Heart right ventricle (tissue), 16 donors: ENCODE measurements around the gene NBPF20. TPM values are rescaled to one million over a fixed set of nuclear protein-coding genes. Genes with fewer than 3 reads are reported as not detected.
"Not testable (repeated sequence)": the region's sequence is repeated elsewhere in the genome, so short reads cannot be mapped to it uniquely, and the experiment has no call there.

Experiments used
- ATAC-seq, 8 donors: fragments of 200-7000 bp; cut with Tn5 transposase; one replicate each; pipeline ENCODE4 v1.9.1; 2020; ENCODE audit warnings: mild to moderate bottlenecking in 8 of 8, moderate library complexity in 8 of 8, moderate number of reproducible peaks in 1 of 8
- DNase-seq, 2 donors: peaks; one replicate each; pipeline ENCODE4 v3.0.0-alpha.2; 2020
- H3K27ac ChIP-seq, 10 donors: fragments of 200-600 bp; sonication (generic) in 2 of 10; one replicate each; pipeline versions ENCODE4 v1.5.0 to v1.8.0; 2020 to 2022; ENCODE audit warnings: mild to moderate bottlenecking in 3 of 10
- H3K27me3 ChIP-seq, 7 donors: fragments of 200-600 bp; one replicate each; pipeline ENCODE4 v1.8.0; 2021 to 2022; ENCODE audit warnings: mild to moderate bottlenecking in 2 of 7
- H3K36me3 ChIP-seq, 9 donors: fragments of 200-600 bp; sonication (generic) in 1 of 9; one replicate each; pipeline versions ENCODE4 v1.5.0 to v1.8.0; 2020 to 2022; ENCODE audit warnings: mild to moderate bottlenecking in 2 of 9
- H3K4me1 ChIP-seq, 9 donors: fragments of 200-600 bp; sonication (generic) in 1 of 9; one replicate each; pipeline versions ENCODE4 v1.5.0 to v1.8.0; 2020 to 2022; ENCODE audit warnings: mild to moderate bottlenecking in 4 of 9
- H3K4me3 ChIP-seq, 10 donors: fragments of 200-600 bp; sonication (generic) in 2 of 10; one replicate each; pipeline versions ENCODE4 v1.5.0 to v1.8.0; 2020 to 2022; ENCODE audit warnings: mild to moderate bottlenecking in 7 of 10, moderate library complexity in 2 of 10
- H3K9me3 ChIP-seq, 11 donors: fragments of 200-600 bp in 10 of 11; sonication (generic) in 2 of 11; one replicate each; pipeline versions ENCODE4 v1.5.0 to v1.8.0; 2013 to 2022; ENCODE audit warnings: mild to moderate bottlenecking in 2 of 11, control low read depth in 1 of 11, moderate library complexity in 1 of 11
- WGBS, 2 donors: extraction: QIAGEN DNeasy Blood & Tissue Kit; methylation state at CpG; one replicate each; pipeline ENCODE4 v1.1.7; 2013; ENCODE audit warnings: inconsistent platforms in 1 of 2; 5-methylcytosine and 5-hydroxymethylcytosine counted together
- intact Hi-C, 10 donors: fragments of 100-400 bp; cut with DNase I; formaldehyde crosslinking; loops; one replicate each; pipeline versions ENCODE4 v1.11.1 to v1.14.2; 2022
- polyA plus RNA-seq, 2 donors: library from polyadenylated mRNA; stranded (reverse); fragments of 200-250 nt; gene quantifications; one replicate each; pipeline ENCODE4 v1.2.3, GENCODE V29; 2013
- total RNA-seq, 10 donors: library from RNA; stranded (reverse); fragmentation: NEBNext Ultra II Directional in 3 of 10; extraction: Animal tissue kit (Norgen Biotek cat#: 25700) in 3 of 10; gene quantifications; one replicate each; pipeline versions ENCODE4 v1.2.1 to v1.2.4, GENCODE V29; 2021 to 2023
- donor health status: Arrhythmogenic right ventricular cardiomyopathy.
- donor health status: ischemic (EF 13 %, LVEDD 7.1; RV severe dilation, severe dysfunction).
- donor health status: healthy with polysubstance abuse.
- donor health status: DM: no; HTN: yes; CAD: no.
- donor health status: DM: no; HTN: no; CAD: no.
- donor health status: ischemic (EF 25% LVEDD 6.9; RV normal size, moderate dysfunction).
- donor health status: ischemic (EF 25% LVEDD 5.7; RV mildly dilated, moderate dysfunction).
- donor health status: healthy.
- donor health status: DM: yes; HTN: yes; CAD: no.
- donor health status: Ischemic cardiomyopathy.
- donor health status: ischemic (EF 35%, LVEDD 5.7; RV mildly dilated, moderate dysfunction).
- donor health status: nonischemic (EF 11% LVEDD 7.7; RV severe dilation, severe dysfunction).
- donor health status: DM: yes; HTN: yes; CAD: no.
- donor health status: PGD.
- donor health status: ischemic (EF 29% LVEDD 5.4; RV normal size, mild dysfunction).
- donor health status: nonischemic (EF 23%, LVEDD 6.1; RV moderate dilation, normal function).

NBPF20 gene
- total and polyA plus RNA-seq, 12 donors, result 0.38 to 1.2 (median 0.89) TPM

DNA sequence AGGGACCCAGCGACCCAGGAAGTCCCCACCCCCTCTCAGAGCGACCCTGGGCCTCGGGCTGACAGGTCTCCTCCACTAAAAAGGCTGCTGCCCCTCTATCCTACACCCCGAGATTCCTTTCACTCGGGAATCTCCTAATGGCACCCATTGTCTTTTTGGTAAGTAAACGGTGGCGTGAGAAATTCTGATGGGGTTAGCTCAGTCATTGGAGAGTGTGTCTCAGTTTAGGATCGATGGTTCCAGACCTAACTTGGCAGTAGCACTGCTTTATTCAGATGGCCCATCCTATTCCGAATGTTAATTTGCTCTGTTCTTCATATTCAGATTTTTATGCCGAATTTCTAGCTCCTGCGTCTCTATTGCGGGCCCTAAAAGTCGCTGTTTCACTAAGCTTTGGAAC is 34.6 kb upstream of the NBPF20 start:
- intact Hi-C loops, H3K27ac ChIP-seq, H3K36me3 ChIP-seq, H3K9me3 ChIP-seq, H3K4me1 ChIP-seq, DNase-seq: not testable (repeated sequence)
- ATAC-seq, result peak in 4 of 8 donors; percentile 6 to 42 (median 18)
- Histone ChIP-seq H3K4me3 (peak overlapping the region in 1 of 10 donors; percentile 30), H3K27me3 (peaks cover 0 to 34% (median 22%) of the 10 kb centered on the region in 7 donors)
- WGBS, 2 donors, result 6 to 10% methylated on average over 12 of the region's 13 CpGs

DNA sequence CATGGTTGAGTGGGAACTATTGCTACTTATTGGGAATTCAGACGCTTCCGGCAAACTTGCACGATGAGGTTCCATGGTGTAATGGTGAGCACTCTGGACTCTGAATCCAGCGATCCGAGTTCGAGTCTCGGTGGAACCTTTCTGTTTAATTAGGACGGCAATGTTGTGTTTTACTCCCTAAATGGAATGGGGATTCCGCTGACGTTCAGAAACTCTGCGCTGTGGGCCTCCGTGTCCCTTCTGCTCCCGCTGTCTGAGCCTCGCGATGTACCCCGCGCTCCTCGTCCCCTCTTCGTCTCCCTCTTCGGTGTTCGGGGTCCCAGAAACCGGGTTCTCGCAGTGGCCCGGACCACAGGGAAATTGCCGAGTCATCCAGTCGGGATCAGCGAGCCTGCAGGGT is 34.2 kb upstream of the NBPF20 start:
- H3K27ac ChIP-seq, intact Hi-C loops, DNase-seq, H3K9me3 ChIP-seq, H3K4me1 ChIP-seq, H3K36me3 ChIP-seq: not testable (repeated sequence)
- peak overlapping the region in 1 of 10 donors; percentile 30 for H3K4me3 ChIP-seq
- ATAC-seq, result peak in 6 of 8 donors; percentile 42 to 88 (median 73)
- WGBS, 2 donors, result no CpG with 5 or more reads among the region's 27 CpGs
- peaks cover 0 to 38% (median 25%) of the 10 kb centered on the region in 7 donors for H3K27me3 ChIP-seq

DNA sequence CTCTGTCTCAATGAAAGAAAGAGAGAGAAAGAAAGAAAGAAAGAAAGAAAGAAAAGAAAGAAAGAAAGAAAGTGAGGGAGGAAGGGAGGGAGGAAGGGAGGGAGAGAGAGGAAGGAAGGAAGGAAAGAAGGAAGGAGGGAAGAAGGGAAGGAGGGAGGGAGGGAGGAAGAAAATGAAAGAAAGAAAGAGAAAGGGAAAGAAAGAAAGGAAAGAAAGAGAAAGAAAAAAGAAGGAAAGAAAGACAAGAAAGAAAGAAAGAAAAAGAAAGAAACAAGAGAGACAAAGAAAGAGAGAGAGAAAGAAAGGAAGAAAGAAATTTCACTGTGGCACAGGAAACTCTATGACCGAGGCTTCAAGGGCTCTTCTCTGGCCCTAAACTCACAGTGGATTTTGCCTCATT is 33.7 kb upstream of the NBPF20 start:
- intact Hi-C loops, DNase-seq, ATAC-seq, H3K9me3 ChIP-seq, H3K36me3 ChIP-seq, H3K4me3 ChIP-seq, H3K27ac ChIP-seq, H3K4me1 ChIP-seq: not testable (repeated sequence)
- WGBS, 2 donors, result no CpG with 5 or more reads among the region's 1 CpG
- peaks cover 0 to 37% (median 22%) of the 10 kb centered on the region in 7 donors for H3K27me3 ChIP-seq

DNA sequence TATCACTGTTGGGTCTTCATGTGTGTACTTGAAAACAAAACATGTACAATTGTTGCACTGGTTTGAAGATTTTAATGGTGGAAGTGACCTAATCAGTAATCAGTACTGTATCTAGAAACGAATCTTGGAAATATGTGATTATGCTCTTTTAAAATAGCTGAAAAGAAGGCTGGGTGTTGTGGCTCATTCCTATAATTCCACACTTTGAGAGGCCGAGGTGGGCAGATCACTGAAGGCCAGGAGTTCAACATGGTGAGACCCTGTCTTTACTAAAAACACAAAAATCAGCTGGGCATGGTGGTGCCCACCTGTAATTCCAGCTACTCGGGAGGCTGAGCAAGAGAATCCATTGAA is 29.4 kb upstream of the NBPF20 start:
- DNase-seq, H3K9me3 ChIP-seq, ATAC-seq, intact Hi-C loops, H3K36me3 ChIP-seq, H3K4me3 ChIP-seq, H3K27ac ChIP-seq, H3K4me1 ChIP-seq: not testable (repeated sequence)
- peaks cover 0 to 21% (median 10%) of the 10 kb centered on the region in 7 donors for H3K27me3 ChIP-seq
- WGBS, 2 donors, result 48 to 56% methylated on average over 2 of the region's 3 CpGs

DNA sequence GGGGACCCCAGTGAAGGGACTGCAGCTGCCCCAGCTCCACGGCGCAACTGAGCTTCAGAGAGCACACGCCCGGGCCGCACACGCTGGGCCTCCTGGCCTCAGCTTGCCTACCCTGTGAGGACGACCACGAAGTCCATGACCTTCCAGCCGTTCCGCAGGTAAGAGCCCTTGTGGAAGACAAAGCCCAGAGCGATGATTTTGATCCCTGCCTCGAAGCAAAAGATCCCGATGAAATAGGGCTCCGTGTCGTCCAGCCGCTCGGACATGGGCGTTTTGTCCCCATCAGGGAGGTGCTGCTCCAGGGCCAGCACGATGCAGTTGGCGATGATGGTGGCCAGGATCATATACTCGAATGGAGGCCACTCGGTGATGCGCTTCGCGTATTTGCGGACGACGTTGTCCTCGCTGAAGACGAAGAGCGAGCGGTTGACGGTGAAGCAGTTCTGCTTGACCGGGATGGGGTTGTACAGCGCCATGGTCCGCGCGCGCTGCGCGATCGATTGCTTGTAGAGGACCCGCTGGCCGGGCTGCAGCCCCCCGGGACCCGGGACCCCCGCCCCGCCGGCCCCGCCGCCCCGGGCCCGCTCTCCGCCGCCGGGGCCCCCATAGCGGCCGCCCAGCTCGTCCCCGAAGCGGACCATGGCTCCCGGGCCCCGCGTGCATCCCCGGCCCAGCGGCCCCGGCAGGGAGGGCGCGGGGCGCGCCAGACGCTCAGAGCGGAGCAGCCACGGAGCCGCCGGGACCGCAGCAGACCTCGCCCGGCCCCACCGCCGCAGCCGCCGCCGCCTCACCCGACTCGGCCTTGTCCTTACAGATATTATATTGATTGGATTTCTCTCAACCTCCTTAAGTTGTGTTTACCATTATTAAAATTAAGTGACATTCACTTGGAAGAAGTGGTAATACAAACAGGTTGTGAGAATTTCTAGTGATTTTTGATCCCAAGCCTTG is 28.7 kb upstream of the NBPF20 start:
- H3K27ac ChIP-seq, DNase-seq, ATAC-seq, H3K36me3 ChIP-seq, intact Hi-C loops, H3K4me3 ChIP-seq, H3K9me3 ChIP-seq, H3K4me1 ChIP-seq: not testable (repeated sequence)
- WGBS, 2 donors, result 15 to 20% methylated on average over 44 to 52 of the region's 86 CpGs
- peaks cover 0 to 21% (median 10%) of the 10 kb centered on the region in 7 donors for H3K27me3 ChIP-seq

DNA sequence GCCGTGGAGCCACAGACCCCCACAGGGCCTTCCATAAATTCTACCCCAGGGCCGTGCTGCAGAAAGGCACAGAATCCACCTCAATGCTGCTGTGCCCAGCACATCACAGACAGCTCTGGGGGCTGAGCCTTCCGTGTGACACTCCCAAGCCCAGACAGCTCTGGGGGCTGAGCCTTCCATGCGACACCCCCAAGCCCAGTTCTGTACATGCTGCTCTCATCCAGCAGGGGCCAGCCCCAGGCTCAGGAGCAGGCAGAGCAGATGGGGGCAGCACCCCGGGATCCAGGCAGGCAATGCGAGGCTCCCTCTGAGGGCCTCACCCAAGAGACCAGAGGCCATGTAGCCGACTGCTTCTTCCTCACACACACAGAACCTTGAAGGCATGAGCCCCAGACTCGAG is 27.1 kb upstream of the NBPF20 start:
- H3K4me1 ChIP-seq, H3K36me3 ChIP-seq, DNase-seq, intact Hi-C loops, H3K4me3 ChIP-seq, H3K27ac ChIP-seq, H3K9me3 ChIP-seq: not testable (repeated sequence)
- 49 to 53% methylated on average over 2 to 3 of the region's 8 CpGs for WGBS, 2 donors
- peak in 1 of 8 donors; percentile 20 for ATAC-seq
- peaks cover 0 to 21% (median 10%) of the 10 kb centered on the region in 7 donors for H3K27me3 ChIP-seq

DNA sequence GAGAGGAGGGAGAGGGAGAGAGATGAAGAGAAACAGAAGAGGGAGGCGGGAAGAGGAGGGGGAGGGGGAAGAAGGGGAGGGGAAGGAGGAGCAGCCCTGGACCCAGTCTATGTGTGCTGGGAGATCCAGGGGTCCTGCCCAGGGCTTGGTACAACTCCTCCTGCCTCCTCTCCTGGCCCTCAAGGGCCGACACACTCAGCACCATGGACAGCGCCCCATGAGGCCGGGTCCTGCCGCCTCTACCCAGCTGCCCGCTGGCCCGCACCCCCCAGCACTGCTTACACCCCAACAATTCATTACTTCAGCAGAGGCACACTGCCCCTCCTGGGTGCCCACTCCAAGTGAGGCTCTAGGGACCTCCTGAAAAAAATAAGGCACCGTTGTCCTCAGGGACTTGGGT is 26.5 kb upstream of the NBPF20 start:
- H3K4me1 ChIP-seq, H3K9me3 ChIP-seq, H3K4me3 ChIP-seq, intact Hi-C loops, DNase-seq, H3K36me3 ChIP-seq, H3K27ac ChIP-seq: not testable (repeated sequence)
- H3K27me3 ChIP-seq, result peaks cover 0 to 21% (median 10%) of the 10 kb centered on the region in 7 donors
- ATAC-seq, result peak in 5 of 8 donors; percentile 34 to 59 (median 52)
- 0 to 5% methylated on average over 4 to 6 of the region's 8 CpGs for WGBS, 2 donors

DNA sequence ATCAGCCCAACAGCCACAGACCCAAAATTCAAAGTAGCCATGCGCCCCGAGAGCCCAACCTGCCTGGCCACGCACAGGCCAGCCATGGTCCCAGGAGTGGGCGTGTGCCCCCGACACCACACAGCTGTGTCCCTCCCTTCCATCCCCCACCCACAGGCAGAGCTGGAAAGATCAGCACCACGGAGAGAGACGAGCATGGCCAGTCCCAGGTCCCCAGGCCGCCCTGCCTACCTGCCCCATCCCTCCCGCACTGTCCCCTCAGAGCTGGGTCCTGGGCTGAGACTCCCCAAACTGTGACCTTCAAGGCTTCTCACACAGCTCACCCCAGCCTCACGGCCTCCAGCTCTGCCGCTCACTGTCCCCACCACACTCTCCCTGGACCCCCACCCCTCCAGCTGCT is 19.8 kb upstream of the NBPF20 start:
- H3K4me3 ChIP-seq, H3K27me3 ChIP-seq, H3K36me3 ChIP-seq, H3K9me3 ChIP-seq, H3K4me1 ChIP-seq, DNase-seq, intact Hi-C loops, H3K27ac ChIP-seq: not testable (repeated sequence)
- ATAC-seq, result peak in 2 of 8 donors; percentile 29 to 35
- WGBS, 2 donors, result 30 to 32% methylated on average over 8 to 9 of the region's 11 CpGs

DNA sequence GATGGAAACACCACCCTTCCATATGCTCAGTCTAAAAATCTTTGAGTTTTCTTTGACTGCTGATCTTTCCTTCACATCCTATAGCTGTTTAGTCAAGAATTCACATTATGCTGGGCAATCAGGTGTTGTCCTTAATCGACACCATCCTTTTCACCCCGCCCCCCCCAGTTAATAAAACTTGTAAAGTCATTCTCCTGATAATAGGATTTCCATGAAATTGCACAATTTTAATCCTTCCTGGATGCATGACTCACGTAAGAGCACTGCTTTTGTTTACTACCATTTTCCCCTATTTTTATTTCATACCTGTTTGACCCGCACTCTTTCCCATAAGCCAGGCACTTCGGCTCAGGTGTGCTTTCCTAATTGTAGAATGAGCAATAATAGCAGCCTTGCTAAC is 16.9 kb upstream of the NBPF20 start:
- H3K4me3 ChIP-seq, H3K27me3 ChIP-seq, H3K4me1 ChIP-seq, DNase-seq, ATAC-seq, H3K9me3 ChIP-seq, H3K27ac ChIP-seq, intact Hi-C loops, H3K36me3 ChIP-seq: not testable (repeated sequence)
- 73 to 79% methylated on average over 5 of the region's 5 CpGs for WGBS, 2 donors

DNA sequence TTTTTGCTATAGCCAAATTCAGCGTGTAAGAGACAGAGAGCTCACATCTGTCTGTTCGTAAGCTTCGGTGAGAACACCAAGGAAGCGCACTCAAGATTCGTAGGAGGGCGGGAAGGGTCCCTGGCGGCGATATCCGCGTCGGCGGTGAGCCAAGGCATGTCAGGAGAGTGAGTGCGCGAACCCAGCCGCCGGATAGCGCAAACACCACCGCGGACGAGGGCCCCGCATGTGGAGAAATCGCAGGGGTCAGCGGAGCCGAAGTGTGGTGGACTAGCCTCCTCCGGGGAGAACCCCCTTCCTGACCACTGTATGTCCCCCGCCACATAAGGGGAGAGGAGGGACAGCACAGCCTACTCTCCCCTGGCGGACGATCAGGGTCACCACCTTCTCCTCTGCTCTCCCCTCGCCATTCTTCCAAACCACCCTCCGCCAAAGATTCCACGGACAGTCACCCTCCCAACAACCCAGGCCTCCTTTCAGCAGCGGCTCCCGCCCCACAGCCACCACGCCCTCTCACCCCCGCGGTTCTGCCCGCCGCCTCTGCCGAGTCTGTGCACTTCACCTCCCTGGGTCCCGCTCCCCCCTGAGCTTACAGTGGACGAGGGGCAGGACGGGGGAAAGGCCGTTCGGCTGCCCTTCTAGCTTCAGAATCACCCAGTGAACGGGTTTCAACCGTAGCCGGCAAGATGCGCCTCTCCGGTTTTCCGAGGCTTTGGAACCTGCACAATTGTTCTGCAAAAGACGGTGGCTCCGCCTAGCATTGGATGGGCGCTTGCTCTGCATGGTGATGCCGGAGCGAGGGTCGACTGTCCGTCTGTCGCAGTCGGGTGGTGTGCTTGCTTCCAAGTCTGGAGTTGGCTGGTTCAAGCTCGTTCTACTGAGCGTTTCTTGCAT is 6.2 kb upstream of the NBPF20 start:
- peak overlapping the region in 8 of 10 donors; percentile 9 to 32 (median 26) for H3K4me3 ChIP-seq
- intact Hi-C loops, H3K4me1 ChIP-seq, H3K27ac ChIP-seq, DNase-seq, H3K36me3 ChIP-seq: not testable (repeated sequence)
- peaks cover 0 to 61% (median 49%) of the 10 kb centered on the region in 7 donors for H3K27me3 ChIP-seq
- 1 to 2% methylated on average over 35 to 50 of the region's 61 CpGs for WGBS, 2 donors
- peak in 7 of 8 donors; percentile 21 to 65 (median 43) for ATAC-seq
- peaks cover 0 to 12% (median 5%) of the 10 kb centered on the region in 11 donors for H3K9me3 ChIP-seq
